ELF-1 (cell line): ENCODE data around the gene DUSP10.

Experiments
- DNase-seq: peaks from one replicate; pipeline ENCODE4 v3.0.0-alpha.2; 2016; ENCODE audit warnings: low read depth, low spot score

Gene DUSP10

GRCh38 chr1:221741703-221742554, at the start of gene DUSP10:
TSS of gene DUSP10 (minus strand) at chr1:221742089. CDS start at chr1:221739744, 2,345 bp downstream.
- peak; percentile 100 for DNase-seq

DNA sequence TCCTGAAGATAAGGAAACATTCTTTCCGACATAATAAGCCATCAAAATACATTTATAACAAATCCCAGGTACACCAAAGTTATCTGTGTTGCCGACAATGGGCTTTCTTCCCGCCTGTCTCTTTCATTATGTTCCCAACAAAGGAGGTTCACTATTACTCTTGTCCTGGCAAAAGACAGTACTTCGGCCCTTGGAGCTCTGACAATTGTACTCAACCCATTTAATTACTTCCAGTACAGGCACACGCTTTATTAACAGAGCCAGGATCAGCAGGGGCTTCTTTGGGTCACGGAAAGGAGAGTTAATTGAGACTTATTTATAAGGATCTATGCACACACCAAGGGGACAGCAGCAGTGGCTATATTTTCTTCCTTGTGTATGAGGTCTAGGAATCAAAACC, 46.6 kb upstream of the DUSP10 start:
- no peak for DNase-seq

DNA sequence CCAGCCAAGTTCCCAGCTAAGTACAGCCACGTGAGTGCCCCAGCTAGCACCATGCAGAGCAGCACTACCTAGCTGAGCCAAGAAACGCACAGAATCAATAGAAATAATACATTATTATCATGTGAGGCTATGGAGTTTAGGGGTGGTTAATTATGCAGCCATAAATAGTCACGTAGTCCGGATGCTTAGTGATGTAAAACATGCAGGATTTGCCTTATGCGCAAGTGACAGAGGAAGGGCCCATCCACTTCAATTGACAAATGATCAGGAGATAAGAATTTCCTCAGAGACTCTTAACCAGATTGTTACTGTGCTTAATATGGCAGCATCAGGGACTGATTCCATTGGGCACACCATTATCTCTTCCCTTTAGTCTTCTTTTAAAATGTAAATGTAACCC, 44.8 kb upstream of the DUSP10 start:
- DNase-seq, result no peak

- no peak for DNase-seq
These were observed 42.0 kb upstream of the DUSP10 start for GRCh38 chr1:221783936-221784335.

GRCh38 chr1:221783437-221783836, 41.5 kb upstream of the DUSP10 start:
- no peak for DNase-seq

DNA sequence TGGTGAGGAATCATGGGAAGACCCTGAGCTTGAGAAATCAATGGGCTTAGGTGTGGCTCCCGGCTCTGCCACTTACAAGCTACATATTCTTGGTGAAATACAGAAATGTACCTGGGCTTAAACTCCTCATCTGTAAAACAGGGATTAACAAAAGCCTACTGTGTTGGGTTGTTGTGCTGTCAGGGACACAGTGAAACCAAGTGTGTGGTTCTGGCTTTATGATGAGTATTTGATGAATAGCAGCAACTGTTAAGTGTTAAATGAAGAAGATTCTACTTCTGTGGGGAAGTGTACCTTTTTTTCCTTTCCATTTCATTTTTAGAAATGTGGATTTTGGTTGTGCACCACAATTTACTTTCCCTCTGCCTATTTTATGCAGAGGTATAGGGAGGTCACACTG, 41.1 kb upstream of the DUSP10 start:
- DNase-seq, result no peak

- DNase-seq, result peak; percentile 22
These were observed 40.6 kb upstream of the DUSP10 start for GRCh38 chr1:221782477-221782876.

- no peak for DNase-seq
These were observed 39.3 kb upstream of the DUSP10 start for GRCh38 chr1:221781102-221781755.

- no peak for DNase-seq
These were observed 38.3 kb upstream of the DUSP10 start for GRCh38 chr1:221780175-221780574.

DNA sequence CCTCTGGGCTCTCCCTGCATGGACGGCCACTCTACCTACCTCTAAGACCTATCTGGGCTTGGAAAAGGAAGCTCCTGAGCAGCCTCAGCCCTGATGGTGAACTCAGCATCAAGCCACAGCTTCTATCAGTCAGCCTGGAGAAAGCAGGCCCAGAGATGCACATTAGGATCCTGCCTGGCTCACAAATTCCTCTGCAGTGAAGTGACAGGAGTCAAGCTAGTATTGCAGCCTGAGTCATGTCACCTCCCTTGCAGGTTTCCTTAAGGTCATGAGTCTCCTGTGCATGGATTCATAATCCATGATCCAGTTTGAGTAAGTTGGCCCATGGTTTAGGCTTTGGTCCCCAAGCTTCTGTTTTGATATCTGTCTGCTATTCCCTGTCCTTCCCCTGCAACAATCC, 37.9 kb upstream of the DUSP10 start:
- no peak for DNase-seq

GRCh38 chr1:221778535-221779142, 36.8 kb upstream of the DUSP10 start:
- no peak for DNase-seq

DNA sequence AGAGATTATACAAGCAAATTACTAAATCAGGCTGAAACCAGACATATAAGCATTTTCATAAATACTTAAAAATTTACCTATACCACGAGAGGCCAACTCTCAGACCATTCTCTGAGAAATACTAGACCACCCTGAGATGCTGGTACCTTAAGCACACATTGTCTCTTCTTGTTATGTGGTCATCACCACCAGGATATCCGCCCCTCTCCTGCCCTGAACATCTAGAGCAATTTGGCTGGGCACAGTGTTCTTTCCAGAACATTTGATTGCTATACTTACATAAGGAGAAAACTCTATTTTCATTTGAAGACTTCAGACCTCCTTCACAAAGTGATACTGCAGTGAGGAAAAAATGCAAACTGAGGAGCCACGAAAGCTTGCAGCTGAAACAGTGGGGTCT, 36.2 kb upstream of the DUSP10 start:
- no peak for DNase-seq

DNA sequence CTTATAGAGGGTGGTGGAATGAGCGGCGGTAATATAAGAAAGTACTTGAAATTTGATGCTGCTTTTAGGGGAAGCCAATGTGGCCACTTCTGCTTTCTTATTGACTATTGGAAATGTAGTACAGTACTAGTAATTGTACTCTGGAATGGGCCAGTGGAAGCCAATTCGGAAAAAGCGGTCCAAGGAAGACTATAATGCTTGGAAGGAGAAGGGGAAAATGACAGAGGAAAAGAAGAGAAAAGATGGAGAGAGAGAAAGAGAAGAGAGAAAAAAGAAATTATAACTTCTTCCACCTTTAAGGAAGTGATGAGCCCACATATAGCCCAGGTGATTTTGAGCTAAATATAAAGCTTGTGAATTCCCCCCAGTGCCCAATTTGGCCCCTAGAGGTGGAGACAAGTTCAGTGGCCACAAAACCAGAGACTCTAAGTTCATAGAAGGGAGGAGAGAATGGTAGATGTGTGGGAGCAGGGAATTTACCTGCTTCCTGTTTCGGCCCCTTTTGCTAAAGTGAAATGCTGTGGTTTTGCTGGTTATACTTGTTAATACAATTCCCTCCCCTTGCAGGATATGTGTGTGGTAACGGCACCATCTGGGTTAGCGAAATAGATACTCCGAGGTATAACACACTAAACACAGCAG, 35.7 kb upstream of the DUSP10 start:
- DNase-seq, result no peak

DNA sequence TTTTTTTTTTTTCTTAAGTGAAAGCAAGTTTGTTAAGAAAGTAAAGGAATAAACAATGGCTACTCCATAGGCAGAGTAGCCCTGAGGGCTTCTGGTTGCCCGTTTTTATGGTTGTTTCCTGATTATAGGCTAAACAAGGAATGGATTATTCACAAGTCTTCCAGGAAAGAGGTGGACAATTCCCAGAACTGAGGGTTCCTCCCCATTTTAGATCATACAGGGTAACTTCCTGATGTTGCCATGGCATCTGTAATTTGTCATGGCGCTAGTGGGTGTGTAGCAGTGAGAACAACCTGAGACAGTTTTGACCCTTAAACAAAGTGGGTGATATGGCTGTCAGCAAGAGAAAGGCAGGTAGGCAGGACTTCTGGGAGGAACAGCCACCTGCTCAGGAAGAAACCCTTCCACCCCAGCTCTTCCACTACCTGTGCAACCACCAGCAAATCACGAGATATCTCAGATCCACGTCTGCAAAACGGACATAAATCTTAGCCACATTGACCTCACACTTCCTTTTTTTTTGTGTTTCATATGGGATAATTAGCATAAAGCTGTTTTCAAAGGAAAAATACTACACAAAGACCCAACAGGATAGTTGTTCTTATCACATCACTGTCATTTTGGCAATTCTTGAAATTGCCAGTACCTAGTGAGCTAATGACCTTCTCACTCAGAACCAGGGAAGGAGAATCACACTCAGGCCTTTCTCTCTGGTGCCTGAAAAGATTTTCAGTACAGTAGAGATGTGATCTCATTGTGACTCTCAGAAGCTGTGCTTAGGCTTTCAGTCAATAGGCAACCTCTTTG, 34.8 kb upstream of the DUSP10 start:
- DNase-seq, result no peak

- no peak for DNase-seq
These were observed 33.3 kb upstream of the DUSP10 start for GRCh38 chr1:221775206-221775605.

- no peak for DNase-seq
These were observed 32.4 kb upstream of the DUSP10 start for GRCh38 chr1:221774054-221774842.

- DNase-seq, result no peak
These were observed 31.5 kb upstream of the DUSP10 start for GRCh38 chr1:221773383-221773782.

DNA sequence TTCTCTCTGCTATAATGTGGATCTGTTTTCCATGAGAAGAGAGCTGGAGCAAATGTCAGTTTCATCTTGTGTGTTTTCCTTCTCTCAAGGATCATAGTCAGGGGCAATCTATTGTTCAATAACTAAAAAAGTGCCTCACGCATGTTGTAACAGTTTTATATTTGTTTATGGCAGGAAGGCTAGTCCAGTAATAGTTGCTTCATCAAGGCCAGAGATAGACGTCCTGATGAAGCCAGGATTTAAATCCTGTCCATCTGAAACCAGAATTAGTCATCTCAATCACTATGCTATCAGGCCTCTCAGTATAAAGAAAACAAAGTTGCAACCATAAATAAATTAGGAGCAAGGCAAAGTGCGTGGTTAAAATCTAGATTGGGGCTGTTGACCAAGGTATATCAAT, 30.2 kb upstream of the DUSP10 start:
- DNase-seq, result no peak

DNA sequence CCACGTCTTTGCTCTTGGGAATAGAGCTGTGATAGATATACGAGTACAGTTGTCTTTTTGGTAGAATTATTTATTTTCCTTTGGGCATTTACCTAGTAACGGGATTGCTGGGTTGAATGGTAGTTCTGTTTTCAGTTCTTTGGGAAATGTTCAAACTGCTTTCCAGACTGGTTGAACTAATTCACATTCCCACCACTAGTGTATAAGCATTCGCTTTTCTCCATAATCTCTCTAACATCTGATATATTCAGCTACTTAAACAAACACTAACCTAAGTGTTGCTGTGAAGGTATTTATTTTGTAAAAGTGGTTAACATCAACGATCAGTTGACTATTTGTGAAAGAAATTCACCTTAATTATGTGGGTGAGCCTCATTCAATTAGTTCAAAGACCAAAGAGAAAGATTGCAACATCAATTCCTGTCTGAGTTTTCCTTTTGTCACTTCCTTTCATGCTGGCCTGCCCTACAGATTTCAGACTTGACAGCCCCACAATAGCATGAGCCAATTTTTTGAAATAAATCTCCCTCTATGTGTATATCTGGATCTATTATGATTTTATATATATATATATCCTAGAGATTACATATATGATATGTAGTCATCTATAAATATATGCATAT, 26.7 kb upstream of the DUSP10 start:
- DNase-seq, result no peak

DNA sequence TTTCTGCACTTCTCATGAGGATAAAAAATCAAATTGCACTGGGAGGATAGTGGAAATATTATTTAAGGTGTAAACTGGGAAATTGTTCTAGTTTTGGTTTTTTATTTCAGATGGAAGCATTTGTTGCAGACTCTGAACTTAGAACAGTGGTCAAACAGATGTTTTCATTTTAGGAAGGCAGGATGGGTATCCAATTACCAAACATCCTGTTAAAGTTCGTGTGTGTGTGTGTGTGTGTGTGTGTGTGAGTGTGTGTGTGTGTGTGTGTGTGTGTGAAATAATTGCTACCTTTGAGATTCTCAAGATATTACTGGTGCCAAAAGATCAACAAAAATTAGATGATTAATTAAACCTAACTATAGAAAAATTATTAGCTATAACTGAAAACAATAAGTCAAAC, 24.3 kb upstream of the DUSP10 start:
- no peak for DNase-seq
